PC-9 (cell line): Measurements from ENCODE around the gene SLC39A13.

Experiments
- EZH2 ChIP-seq: fragments of 200-600 bp; sonication (generic); IDR thresholded peaks from 2 replicates; pipeline ENCODE4 v1.8.0; 2017; ENCODE audit warnings: antibody characterized with exemption, low read depth
- TF ChIP-seq, protein P1 (sequence below): fragments of 200-600 bp; sonication (generic); conservative IDR thresholded peaks from 2 replicates; pipeline ENCODE4 v1.6.1; 2017; ENCODE audit warnings: mixed run types, antibody characterized with exemption, mild to moderate bottlenecking, moderate library complexity

DNA sequence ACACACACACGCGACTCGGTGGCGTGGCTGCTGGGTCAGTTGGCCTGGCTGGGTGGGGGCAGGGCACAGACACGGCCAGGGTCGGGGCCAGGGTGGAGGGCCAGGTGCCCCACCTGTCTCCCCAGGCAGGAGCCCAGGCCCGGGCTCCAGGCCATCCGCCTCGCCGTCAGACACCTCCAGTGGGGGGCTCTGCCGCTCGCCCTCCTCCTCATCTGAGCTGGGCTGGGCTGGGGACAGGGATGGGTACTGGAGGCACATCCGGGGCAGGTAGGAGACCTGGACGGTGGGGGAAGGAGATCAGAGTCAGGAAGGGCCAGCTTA, 49.7 kb upstream of the SLC39A13 start:
- TF ChIP-seq, protein P1, sequence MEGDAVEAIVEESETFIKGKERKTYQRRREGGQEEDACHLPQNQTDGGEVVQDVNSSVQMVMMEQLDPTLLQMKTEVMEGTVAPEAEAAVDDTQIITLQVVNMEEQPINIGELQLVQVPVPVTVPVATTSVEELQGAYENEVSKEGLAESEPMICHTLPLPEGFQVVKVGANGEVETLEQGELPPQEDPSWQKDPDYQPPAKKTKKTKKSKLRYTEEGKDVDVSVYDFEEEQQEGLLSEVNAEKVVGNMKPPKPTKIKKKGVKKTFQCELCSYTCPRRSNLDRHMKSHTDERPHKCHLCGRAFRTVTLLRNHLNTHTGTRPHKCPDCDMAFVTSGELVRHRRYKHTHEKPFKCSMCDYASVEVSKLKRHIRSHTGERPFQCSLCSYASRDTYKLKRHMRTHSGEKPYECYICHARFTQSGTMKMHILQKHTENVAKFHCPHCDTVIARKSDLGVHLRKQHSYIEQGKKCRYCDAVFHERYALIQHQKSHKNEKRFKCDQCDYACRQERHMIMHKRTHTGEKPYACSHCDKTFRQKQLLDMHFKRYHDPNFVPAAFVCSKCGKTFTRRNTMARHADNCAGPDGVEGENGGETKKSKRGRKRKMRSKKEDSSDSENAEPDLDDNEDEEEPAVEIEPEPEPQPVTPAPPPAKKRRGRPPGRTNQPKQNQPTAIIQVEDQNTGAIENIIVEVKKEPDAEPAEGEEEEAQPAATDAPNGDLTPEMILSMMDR = no peak
- no peak for TF ChIP-seq EZH2
